Left cardiac atrium (tissue), 4 donors: Measurements from ENCODE around the gene XPR1. TPM values are rescaled to one million over a fixed set of nuclear protein-coding genes. Genes with fewer than 3 reads are reported as not detected.
A peak's percentile ranks its signal among the peaks of the same experiment; 100 is the strongest.

ENCODE experiments used
- ATAC-seq, 2 donors: fragments of 200-7000 bp; cut with Tn5 transposase; one replicate each; pipeline ENCODE4 v1.9.1; 2020; ENCODE audit warnings: mild to moderate bottlenecking in 2 of 2, moderate library complexity in 2 of 2
- DNase-seq: peaks from one replicate; pipeline ENCODE4 v3.0.0-alpha.2; 2020
- intact Hi-C, 2 donors: fragments of 100-400 bp; cut with DNase I; formaldehyde crosslinking; loops; one replicate each; pipeline versions ENCODE4 v1.14.1 to v1.15.1; 2022 to 2023
- total RNA-seq, 2 donors: library from RNA; stranded (reverse); fragmentation: NEBNext Ultra II Directional; extraction: Animal tissue kit (Norgen Biotek cat#: 25700); gene quantifications; one replicate each; pipeline ENCODE4 v1.2.1, GENCODE V29; 2021
- donor health status: DM: no; HTN: yes; CAD: no.
- donor health status: DM: no; HTN: yes; CAD: no; lungs with severe emphysema.
- donor health status: DM: yes; HTN: yes; CAD: no.
- donor health status: Dilated cardiomyopathy.

XPR1 gene
- total RNA-seq, 2 donors from 2014 or later, result 20.5 to 25.4 TPM

DNA sequence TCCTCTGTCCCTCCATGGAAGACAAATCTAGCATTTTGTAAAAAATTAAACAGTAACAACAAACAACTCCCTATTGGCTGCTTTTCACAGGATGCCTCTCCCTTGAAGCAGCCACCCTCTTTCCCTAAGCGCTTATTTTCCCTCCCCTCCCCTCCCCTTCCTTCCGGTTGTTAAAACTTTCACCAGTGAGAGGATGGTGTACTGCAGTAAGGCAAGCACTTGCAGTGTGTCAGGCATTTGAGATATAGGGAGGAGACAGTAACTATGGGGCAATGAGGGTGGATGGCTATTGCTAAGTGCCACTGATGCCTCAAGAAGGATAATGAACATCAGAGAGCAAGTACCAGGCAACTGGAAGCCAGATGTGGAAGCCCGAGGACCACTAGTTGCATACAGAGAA, 261.8 kb downstream of the XPR1 start:
- DNase-seq (no peak), ATAC-seq (no peak)
- intact Hi-C loops, result no loop called here

DNA sequence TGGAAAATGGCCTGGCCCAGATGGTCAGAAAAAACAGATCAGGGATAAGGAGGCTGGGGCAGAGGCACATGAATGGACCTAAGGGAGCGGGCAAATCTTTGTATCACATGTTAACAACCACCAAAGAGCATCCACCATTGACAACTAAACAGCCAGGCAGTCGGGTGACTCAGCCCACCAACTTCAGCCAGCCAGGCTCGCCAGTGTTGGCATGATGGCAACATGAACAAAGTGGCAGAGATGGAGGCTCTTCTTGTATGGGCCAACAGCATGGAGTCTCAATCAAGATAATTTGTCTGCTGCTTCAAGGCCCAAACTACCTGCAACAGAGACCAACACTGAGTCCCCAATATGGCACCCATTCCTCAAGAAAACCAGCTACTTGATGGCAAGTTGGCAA, 264.3 kb downstream of the XPR1 start:
- DNase-seq, result no peak
- no peak for ATAC-seq
- intact Hi-C loops, result no loop called here

DNA sequence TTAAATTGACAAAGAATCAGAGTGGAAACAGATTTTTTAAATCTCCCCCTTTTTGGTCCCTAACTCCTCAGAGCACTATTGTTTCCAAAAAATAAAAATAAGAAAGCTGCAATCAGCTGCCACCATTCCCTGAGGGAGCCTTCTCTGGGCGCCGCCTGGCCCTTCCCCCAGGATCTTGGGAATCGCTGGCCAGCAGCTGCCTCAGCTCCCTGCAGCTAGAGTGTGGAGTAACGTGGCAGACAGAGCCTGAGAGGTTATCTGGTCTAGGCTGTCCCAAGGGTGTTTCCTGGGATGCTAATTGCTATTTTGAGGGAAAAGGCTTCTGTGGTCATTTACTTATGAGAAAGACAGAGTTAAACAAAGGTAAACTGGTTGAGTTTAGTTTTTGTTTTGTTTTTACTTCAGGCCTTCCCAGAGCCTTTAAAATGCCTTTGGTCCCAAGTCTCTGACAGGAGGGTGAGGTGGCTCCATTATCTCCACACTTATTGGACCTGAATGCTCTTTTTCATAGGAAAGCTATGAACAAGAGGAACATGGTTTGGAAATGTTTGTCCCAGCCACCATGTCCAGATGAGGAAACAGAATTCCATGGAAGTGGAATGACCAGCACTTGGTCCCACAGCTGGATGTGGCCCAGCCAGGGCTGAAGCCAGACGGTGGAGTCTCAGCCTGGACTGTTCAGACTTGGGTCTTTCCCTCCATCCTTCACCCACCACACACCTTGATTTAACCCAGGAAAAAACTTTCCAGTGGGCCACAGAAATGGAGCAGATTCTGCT, 266.8 kb downstream of the XPR1 start:
- intact Hi-C loops, result no loop called here
- DNase-seq (no peak), ATAC-seq (peak; percentile 75 to 82)

DNA sequence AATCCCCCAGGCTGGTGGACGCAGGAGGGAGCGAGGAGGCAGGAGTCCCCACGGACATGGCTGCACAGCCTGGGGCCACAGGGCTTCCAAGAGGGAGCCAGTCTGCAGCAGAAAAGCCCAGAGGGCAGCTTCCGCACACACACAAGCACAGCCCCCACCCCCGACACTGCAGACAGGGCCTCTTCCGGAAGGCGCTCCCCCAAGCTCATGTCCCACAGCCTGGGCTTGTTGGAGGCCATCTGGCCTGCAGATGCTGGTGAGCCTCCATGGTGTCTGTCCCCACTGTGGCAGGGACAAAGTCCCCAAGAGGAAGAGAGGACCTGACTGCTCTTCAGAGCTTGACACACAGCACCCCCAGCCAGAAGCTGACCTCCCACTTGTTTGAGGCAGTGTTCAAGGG, 267.4 kb downstream of the XPR1 start:
- intact Hi-C loops, result no loop called here
- DNase-seq (no peak), ATAC-seq (peak in 1 of 2 donors; percentile 7)

DNA sequence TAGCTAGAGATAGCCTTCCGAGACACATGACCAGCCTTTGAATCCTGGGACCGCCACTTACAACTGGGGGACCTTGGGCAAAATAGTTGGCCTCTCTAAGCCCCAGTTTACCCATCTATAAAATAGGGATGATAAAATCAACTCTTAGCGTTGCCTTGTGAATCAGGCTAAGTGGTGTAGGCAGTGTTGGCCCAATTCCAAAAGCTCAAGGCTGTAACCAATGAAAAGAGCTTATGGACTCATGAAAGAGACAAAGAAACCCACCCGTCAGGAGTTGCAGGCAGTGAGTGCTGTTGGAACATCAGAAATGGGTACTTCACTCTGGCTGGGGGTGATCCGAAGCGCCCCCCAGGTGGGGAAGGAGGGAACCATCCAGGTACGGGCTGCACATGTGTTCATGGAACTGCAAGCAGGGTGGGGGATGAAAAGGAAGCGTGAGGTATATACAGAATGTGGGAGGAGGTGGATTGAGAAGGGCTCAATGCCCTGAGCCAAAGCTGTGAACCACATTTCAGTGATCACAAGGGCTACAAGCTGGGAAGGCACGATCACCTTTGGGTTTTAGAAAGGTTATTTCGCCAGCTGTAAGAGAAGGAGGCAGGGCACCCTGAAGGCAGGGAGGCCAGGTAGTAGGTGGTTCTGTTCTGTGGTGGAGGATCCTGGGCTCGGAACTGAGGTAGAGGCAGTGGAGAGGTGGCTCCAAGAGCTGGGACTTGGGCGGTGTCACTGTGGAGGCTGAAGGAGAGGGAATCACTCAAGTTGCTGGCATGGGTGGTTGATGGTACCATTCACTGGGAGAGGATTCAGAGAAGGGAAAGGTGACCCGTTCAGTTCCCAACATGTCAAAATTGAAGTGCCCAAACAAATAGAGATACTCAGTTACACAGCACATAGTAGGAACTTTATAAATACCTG, 269.5 kb downstream of the XPR1 start:
- intact Hi-C loops, result no loop called here
- no peak for ATAC-seq

DNA sequence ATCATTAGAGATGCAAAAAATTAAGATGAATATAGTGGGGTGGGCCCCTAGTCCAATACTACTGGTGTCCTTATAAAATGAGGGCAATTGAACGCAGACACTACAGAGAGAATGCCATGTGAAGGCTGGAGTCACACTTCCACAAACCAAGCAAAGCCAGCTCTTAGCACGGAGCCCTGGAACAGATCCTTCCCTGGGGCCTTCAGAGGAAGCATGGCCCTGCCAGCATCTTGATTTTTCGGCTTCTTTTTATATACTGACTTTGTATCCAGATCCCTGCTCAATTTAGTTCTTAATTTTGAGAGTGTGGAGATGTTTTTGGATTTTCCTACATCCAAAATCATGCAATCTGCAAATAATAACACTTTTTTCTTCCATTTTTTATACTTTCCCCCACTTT, 270.7 kb downstream of the XPR1 start:
- ATAC-seq (no peak), DNase-seq (no peak)
- intact Hi-C loops, result no loop called here

More for the DNA sequence above, 269.5 kb downstream of the XPR1 start:
- no peak for DNase-seq

DNA sequence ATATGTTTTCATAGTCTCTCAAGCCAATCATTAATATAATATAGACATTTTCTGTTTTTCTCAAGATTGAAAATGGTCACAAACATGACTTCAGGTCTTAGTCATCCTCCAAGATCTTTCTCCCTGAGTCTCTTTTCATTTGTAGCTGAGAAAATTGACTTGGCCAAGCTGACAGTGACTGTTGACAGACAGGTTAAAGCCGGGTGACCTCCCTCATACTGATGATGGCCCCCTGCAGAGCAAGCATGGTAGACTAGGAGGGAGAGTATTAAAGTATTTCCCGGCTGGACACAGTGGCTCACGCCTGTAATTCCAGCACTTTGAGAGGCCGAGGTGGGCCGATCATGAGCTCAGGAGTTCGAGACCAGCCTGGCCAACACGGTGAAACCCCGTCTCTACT, 274.1 kb downstream of the XPR1 start:
- ATAC-seq (no peak), DNase-seq (no peak)
- intact Hi-C loops, result no loop called here

DNA sequence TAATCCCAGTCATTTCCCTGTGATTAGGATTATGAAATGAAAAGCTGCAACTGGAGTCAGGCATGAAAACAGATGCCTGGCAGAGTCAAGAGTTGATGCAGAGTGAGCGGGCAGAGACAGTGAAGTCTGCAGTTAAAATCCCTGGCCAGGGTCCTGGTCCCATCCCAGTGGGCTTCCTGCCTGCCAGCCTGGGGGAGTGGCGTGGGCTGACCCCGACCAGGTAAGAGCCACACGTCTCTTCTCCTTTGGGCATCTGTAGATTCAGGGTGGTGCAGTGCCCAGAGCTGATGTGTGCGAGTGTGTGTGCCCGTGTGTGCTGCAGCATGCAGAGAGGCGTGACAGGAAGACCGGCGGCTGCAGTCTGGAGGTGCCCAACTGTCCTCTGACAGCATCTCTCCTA, 274.7 kb downstream of the XPR1 start:
- intact Hi-C loops, result no loop called here
- DNase-seq (no peak), ATAC-seq (no peak)

DNA sequence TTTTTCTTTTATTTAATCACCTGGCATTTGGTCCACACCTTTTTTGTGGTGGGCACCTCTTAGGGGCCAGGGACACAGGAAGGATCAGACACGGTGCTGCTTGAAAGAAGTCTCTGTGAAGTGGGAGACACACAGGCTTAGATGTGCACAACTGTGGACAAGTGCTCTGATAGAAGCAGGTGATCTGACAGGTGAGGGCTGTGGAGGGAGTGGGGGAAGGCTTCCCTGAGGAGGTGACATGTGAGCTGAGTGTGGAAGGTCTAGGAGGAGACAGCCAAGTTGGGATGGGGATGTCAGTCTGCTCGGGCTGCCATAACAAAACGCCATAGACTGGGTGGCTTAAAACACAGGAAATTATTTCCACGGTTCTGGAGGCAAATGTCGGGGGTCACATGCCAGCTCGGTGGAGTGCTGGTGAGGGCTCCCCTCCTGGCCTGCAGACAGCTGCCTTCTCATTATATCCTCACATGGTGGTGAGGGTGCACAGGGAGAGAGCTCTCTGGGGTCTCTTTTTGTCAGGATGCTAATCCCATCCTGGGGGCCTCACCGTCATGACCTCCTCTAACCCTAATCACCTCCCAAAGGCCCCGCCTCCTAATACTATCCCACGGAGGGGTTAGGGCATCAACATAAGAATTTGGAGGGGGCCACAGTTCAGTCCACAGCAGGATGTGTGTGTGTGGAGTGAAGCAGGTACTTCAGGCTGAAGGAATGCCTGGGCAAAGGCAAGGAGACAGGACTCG, 275.7 kb downstream of the XPR1 start:
- no peak for ATAC-seq
- intact Hi-C loops, result no loop called here
- no peak for DNase-seq

DNA sequence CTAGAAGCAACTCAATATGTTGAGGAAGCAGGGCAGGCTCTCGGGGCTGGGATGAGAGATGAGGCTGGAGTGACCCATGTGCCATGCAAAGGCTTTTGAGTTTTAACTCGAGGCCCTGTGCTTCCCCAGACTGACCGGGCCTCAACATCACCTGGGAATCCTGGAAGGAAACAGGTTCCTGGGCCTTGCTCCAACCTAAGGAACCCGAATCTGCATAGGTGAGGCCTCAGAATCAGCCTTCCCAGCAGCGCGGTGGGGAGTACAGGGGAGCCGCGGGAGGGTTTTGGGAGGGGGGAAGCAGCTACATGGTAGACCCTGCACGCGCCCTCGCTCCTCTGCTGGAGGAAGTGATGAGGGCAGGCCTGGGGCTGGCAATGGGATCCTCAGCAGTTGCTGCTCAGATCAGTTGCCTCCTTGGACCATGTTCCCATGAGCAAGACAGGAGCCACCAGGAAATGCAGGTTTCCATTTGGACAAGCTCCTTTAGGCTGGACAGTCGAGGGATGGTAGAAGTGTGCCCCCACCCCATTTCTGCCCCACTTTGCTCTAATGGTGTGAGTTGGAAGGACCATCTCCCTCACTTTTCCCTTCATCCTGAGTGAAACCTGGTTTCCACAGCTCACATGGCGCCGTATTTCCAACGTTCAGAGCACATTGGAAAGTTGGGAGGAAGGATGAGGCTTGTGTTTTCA, 276.4 kb downstream of the XPR1 start:
- no peak for DNase-seq
- intact Hi-C loops, result no loop called here
- ATAC-seq, result no peak

DNA sequence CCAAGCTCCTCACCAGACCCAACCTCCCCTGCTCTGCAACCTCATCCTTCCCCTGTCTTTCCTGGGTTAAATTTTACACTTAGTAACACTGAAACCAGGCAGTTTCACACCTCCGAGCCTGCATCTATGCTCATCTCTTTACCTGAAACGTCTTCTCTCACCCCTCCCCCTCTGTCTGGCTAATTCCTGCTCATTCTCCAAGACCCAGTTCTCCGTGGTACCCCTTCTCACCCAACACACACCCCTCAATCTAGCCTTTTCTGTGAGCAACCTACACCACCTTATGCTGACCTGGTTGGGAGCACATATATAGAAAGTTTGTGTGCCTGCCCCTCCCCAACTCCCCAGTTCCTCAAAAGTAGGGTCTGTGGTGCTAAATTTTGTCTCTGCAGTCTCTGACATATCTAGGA, 277.2 kb downstream of the XPR1 start:
- ATAC-seq (no peak), DNase-seq (no peak)
- intact Hi-C loops, result no loop called here

DNA sequence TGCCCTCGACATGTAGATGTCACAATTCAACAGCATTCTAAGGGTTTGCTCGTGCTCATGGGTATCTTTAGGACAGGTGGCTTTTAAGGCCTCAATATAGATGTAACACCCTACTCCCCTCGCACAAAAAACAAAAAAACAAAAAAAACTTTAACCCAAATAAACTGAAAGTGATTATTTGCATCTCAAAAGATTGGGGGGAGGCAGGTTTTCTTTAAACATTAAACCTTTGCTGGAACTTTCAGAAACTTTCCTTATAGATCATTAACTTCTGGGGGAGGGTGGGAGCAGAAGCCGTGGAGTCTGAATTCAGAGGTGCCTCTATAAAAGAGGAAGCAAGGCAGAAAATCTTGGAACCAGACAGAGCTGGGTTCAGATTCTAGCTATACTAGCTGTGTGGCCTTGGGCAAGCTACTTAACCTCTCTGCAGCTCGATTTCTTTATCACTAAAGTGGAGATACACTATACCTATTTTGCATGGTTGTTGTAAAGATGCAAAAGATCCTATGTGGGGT, 277.7 kb downstream of the XPR1 start:
- DNase-seq (no peak), ATAC-seq (no peak)
- intact Hi-C loops, result no loop called here

DNA sequence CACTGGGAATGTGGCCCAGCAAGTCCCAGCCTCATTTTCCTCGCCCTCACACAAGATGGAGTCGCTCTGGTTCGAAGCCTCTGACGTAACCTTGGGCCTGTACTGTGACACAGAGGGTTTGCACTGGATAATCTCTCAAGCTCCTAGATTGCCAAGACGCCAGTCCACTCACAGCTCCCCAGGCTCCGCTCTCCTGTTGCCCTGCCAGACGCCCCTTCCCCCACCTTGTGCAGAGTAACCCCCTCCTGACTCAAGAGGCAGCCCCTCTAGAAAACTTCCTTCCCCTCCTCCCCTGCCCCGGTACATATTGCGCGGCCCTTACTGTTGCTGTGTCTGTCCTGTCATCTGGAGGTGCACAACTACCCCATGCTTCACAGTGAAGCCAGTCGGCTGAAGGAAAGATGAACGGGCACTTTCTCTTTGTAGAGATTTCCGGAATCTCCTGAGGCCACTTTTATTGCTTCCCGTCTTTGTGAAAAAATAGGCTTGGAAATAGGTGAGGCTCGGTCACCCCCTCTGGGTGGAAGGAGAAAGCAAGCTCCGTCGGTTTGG, 279.9 kb downstream of the XPR1 start:
- intact Hi-C loops, result no loop called here
- ATAC-seq, result peak; percentile 7 to 31

DNA sequence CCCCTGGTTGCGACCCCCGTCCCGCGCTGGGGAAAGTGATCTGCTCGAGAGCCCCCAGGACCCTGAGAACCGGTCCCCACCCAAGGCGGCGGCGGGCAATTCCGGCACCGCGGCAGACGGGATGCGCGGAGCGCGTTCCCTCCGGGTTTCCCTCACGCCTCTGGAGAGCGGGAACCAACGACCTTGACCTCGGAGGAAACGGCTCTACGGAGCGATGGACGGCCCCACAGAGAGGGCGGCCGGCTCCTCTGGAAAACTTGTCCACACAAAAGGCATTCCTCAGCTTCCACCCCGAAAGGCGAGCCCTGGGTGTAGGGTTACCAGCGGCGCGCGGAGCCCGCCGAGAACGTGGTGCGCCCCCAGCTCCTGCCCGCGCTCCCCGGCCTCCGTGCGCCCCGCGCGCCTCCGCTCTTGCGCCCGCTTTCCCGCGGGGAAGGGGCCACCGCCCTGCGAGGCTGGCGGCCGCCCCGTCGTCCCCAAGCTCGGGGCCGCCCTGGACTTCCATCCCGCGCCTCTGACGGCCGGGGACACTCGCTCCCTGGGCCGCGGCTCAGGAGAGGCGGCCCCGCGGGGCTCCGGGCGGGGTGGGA, 280.5 kb downstream of the XPR1 start:
- intact Hi-C loops, result no loop called here
- DNase-seq (no peak), ATAC-seq (peak; percentile 42 to 60)

More for the DNA sequence above, 279.9 kb downstream of the XPR1 start:
- no peak for DNase-seq

DNA sequence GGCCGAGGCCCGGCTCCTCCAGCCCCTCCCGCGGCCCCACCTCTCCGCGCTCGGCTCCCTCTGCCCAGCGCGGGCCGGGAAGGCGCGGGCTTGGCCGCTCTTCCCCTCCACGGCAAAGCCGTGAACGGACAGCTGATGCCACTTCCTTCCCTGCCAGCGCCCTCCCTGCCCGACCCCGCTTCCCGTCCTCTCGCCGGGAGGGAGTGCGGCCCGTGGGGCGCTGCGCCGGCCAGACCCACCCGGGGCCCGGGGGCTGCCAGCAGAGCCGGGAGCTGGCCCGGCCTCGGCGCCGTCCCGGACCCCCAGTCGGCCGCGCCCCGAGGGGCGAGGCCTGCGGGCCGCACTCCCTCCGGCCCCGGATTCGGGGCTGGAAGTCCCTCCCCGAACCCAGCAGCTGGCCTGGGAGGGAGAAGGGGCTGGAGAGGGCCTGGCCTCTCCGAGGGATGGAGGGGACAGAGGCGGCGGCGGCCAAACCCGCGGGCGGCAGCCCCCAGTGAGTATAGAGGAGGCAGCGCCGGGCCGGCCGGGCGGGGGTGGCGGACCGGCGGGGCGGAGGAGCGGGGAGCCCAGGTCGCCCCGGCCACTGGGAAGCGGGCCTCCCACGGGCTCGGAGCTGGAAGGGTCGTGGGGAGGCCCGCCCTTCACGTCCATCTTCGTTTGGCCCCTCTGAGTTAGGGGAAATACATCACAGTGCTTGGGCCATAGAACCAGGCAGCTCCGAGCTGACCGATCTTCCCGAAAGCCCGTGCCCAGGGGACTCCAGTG, 281.2 kb downstream of the XPR1 start, which contains the start of gene KIAA1614:
TSS of gene KIAA1614 (plus strand) at position 97 of the 765 bp plus-strand sequence. CDS start at position 444, 347 bp downstream.
- DNase-seq (peak; percentile 59), ATAC-seq (peak; percentile 88 to 90)
- intact Hi-C loops, result no loop called here

DNA sequence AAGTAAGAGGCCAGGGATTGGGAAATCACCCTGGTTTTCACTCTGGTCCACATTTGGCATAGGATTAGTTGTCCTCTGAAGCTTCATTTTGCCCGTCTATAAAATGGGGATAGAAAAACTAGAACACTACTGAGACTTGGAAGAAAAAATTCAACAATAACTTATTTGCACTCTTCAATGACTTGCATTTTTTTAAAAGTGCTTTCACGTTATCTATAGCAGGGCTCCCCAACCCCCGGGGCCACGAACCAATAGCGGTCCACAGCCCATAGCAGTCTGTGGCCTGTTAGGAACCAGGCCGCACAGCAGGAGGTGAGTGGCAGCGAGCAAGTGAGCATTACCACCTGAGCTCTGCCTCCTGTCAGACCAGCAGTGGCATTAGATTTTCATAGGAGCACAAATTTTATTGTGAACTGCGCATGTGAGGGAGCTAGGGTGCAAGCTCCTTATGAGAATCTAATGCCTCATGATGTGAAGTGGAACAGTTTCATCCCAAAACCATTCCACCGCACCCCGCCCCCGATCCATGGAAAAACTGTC, 283.7 kb downstream of the XPR1 start:
- intact Hi-C loops, result no loop called here

More for the DNA sequence above, 283.7 kb downstream of the XPR1 start:
- DNase-seq, result no peak
- no peak for ATAC-seq
